Smooth muscle cell (in vitro differentiated cells): ENCODE data around the gene SLC2A13. TPM values are rescaled to one million over a fixed set of nuclear protein-coding genes. Genes with fewer than 3 reads are reported as not detected.

Experiments used
- DNase-seq: peaks from one replicate; lab custom pipeline; 2025; ENCODE audit not compliant: unreplicated experiment; lab: John Stamatoyannopoulos, UW
- H2AFZ ChIP-seq: fragments of 200-600 bp; sonication (generic); 2 replicates; pipeline ENCODE4 v1.6.0; 2016; ENCODE audit warnings: antibody characterized with exemption, low read depth, mild to moderate bottlenecking
- H3F3A ChIP-seq: fragments of 200-600 bp; sonication (generic); 2 replicates; pipeline ENCODE4 v1.6.0; 2017; ENCODE audit warnings: antibody characterized with exemption, low read depth
- H3K27ac ChIP-seq: fragments of 200-600 bp; sonication (generic); 2 replicates; pipeline ENCODE4 v1.5.1; 2016; ENCODE audit warnings: low read depth, mild to moderate bottlenecking
- H3K27me3 ChIP-seq: fragments of 200-600 bp; sonication (generic); 2 replicates; pipeline ENCODE4 v1.6.1; 2016; ENCODE audit warnings: low read depth, mild to moderate bottlenecking
- H3K36me3 ChIP-seq: fragments of 200-600 bp; sonication (generic); 2 replicates; pipeline ENCODE4 v1.5.1; 2016; ENCODE audit warnings: low read depth
- H3K4me1 ChIP-seq: fragments of 200-600 bp; sonication (generic); 2 replicates; pipeline ENCODE4 v1.5.1; 2016; ENCODE audit warnings: low read depth
- H3K4me2 ChIP-seq: fragments of 200-600 bp; sonication (generic); 2 replicates; pipeline ENCODE4 v1.6.0; 2016; ENCODE audit warnings: mild to moderate bottlenecking
- H3K4me3 ChIP-seq: fragments of 200-600 bp; sonication (generic); 2 replicates; pipeline ENCODE4 v1.5.1; 2016; ENCODE audit warnings: mild to moderate bottlenecking
- H3K79me2 ChIP-seq: fragments of 200-600 bp; sonication (generic); 2 replicates; pipeline ENCODE4 v1.6.0; 2016; ENCODE audit warnings: low read depth, mild to moderate bottlenecking
- H3K9ac ChIP-seq: fragments of 200-600 bp; sonication (generic); 2 replicates; pipeline ENCODE4 v1.6.0; 2016; ENCODE audit warnings: low read depth
- H3K9me3 ChIP-seq: fragments of 200-600 bp; sonication (generic); replicated peaks from 2 replicates; pipeline ENCODE4 v1.5.1; 2016; ENCODE audit warnings: low read depth
- H4K20me1 ChIP-seq: fragments of 200-600 bp; sonication (generic); 2 replicates; pipeline ENCODE4 v1.6.0; 2016; ENCODE audit warnings: low read depth
- CTCF ChIP-seq: fragments of 200-600 bp; sonication (generic); IDR thresholded peaks from 2 replicates; pipeline ENCODE4 v1.5.1; 2017; ENCODE audit warnings: borderline replicate concordance, mild to moderate bottlenecking, antibody characterized with exemption; ENCODE audit not compliant: insufficient read depth, poor library complexity, severe bottlenecking
- WGBS: methylation state at CpG from one replicate; pipeline ENCODE4 v1.1.7; 2016; ENCODE audit warnings: low lambda C conversion rate; 5-methylcytosine and 5-hydroxymethylcytosine counted together
- polyA plus RNA-seq: library from polyadenylated mRNA; unstranded; fragments of >200 nt; fragmentation: Nextera tagmentation; extraction: Ambion mirVana; gene quantifications from 2 replicates; pipeline ENCODE4 v1.2.1, GENCODE V29; 2016
- total RNA-seq: library from RNA; depleted of rRNA; stranded (reverse); fragments of >200 nt; gene quantifications from 2 replicates; pipeline ENCODE4 v1.2.3, GENCODE V29; 2014

The SLC2A13 gene
- total and polyA plus RNA-seq, 2 experiments from 2014 or later = 9.6 to 27.4 TPM

GRCh38 chr12:40145896-40146295, 40.0 kb upstream of the SLC2A13 start:
- Histone ChIP-seq H4K20me1 (no peaks in the 10 kb centered on the region), H3K9ac (no peak overlapping the region), H3F3A (no peaks in the 10 kb centered on the region), H3K36me3 (no peaks in the 10 kb centered on the region), H2AFZ (no peak overlapping the region), H3K4me3 (no peak overlapping the region), H3K4me1 (no peaks in the 10 kb centered on the region), H3K27ac (no peak overlapping the region), H3K27me3 (no peaks in the 10 kb centered on the region), H3K9me3 (no peaks in the 10 kb centered on the region), H3K4me2 (no peak overlapping the region), H3K79me2 (no peaks in the 10 kb centered on the region)
- DNase-seq = no peak
- TF ChIP-seq CTCF = no peak
- 57% methylated on average over 1 of the region's 1 CpG for WGBS

GRCh38 chr12:40144023-40144422, 38.1 kb upstream of the SLC2A13 start:
- 71% methylated on average over 1 of the region's 1 CpG for WGBS
- H3K36me3 ChIP-seq = no peaks in the 10 kb centered on the region
- TF ChIP-seq CTCF = no peak

GRCh38 chr12:40142001-40142744, 36.3 kb upstream of the SLC2A13 start:
- Histone ChIP-seq H3K9me3 (no peaks in the 10 kb centered on the region), H3K4me1 (no peaks in the 10 kb centered on the region), H3K4me3 (no peak overlapping the region), H3K36me3 (no peaks in the 10 kb centered on the region), H3K27ac (no peak overlapping the region), H3K27me3 (no peaks in the 10 kb centered on the region), H3F3A (no peaks in the 10 kb centered on the region), H2AFZ (no peak overlapping the region), H3K4me2 (no peak overlapping the region), H3K79me2 (no peaks in the 10 kb centered on the region), H4K20me1 (no peaks in the 10 kb centered on the region), H3K9ac (no peak overlapping the region)
- no peak for DNase-seq
- WGBS = 75% methylated on average over 4 of the region's 4 CpGs
- no peak for TF ChIP-seq CTCF

More at GRCh38 chr12:40144023-40144422, 38.1 kb upstream of the SLC2A13 start:
- no peaks in the 10 kb centered on the region for H3F3A ChIP-seq
- H4K20me1 ChIP-seq = no peaks in the 10 kb centered on the region
- H3K4me2 ChIP-seq = no peak overlapping the region
- H3K4me1 ChIP-seq = no peaks in the 10 kb centered on the region
- no peaks in the 10 kb centered on the region for H3K79me2 ChIP-seq
- H3K9ac ChIP-seq = no peak overlapping the region
- no peak overlapping the region for H3K27ac ChIP-seq
- H3K27me3 ChIP-seq = no peaks in the 10 kb centered on the region
- DNase-seq = no peak
- H3K4me3 ChIP-seq = no peak overlapping the region
- no peaks in the 10 kb centered on the region for H3K9me3 ChIP-seq
- H2AFZ ChIP-seq = no peak overlapping the region

GRCh38 chr12:40138526-40138925, 32.6 kb upstream of the SLC2A13 start:
- Histone ChIP-seq H3K9me3 (no peaks in the 10 kb centered on the region), H2AFZ (no peak overlapping the region), H3K4me3 (no peak overlapping the region)

More at GRCh38 chr12:40138526-40138925, 32.6 kb upstream of the SLC2A13 start:
- Histone ChIP-seq H3K4me1 (no peaks in the 10 kb centered on the region), H3K79me2 (no peaks in the 10 kb centered on the region), H3K36me3 (no peaks in the 10 kb centered on the region), H4K20me1 (no peaks in the 10 kb centered on the region), H3K4me2 (no peak overlapping the region), H3K27ac (no peak overlapping the region), H3K27me3 (no peaks in the 10 kb centered on the region), H3K9ac (no peak overlapping the region), H3F3A (no peaks in the 10 kb centered on the region)
- WGBS = 75% methylated on average over 2 of the region's 2 CpGs
- no peak for TF ChIP-seq CTCF
- DNase-seq = no peak
